Epithelial cell of prostate (primary cell): ENCODE results near the gene CCNYL1.
"Not testable (repeated sequence)": the region's sequence is repeated elsewhere in the genome, so short reads cannot be mapped to it uniquely, and the experiment has no call there.

ENCODE experiments used
- DNase-seq: peaks from one replicate; pipeline ENCODE4 v3.0.0-alpha.2; 2011; ENCODE audit warnings: low read depth, low spot score
- H3K27ac ChIP-seq: fragments of 450-650 bp; 2 replicates; pipeline ENCODE4 v1.5.1; 2017; ENCODE audit warnings: mild to moderate bottlenecking

Gene CCNYL1

GRCh38 chr2:207710814-207711740, at the start of gene CCNYL1:
TSS of gene CCNYL1 (plus strand) at chr2:207711640. CDS start at chr2:207711897, 257 bp downstream.
- peak within 1 kb of the TSS; percentile 96 for H3K27ac ChIP-seq
- peak; percentile 98 for DNase-seq

GRCh38 chr2:207662203-207662602, 49.2 kb upstream of the CCNYL1 start:
- no peak overlapping the region for H3K27ac ChIP-seq
- DNase-seq = no peak

- no peak overlapping the region for H3K27ac ChIP-seq
- DNase-seq = no peak
Measured at GRCh38 chr2:207663870-207664545, 47.4 kb upstream of the CCNYL1 start.

- no peak for DNase-seq
- H3K27ac ChIP-seq = no peak overlapping the region
Measured at GRCh38 chr2:207670887-207671286, 40.6 kb upstream of the CCNYL1 start.

GRCh38 chr2:207673431-207673830, 38.0 kb upstream of the CCNYL1 start:
- H3K27ac ChIP-seq = no peak overlapping the region
- DNase-seq = no peak

- no peak for DNase-seq
Measured at GRCh38 chr2:207674266-207674774, 37.1 kb upstream of the CCNYL1 start.

GRCh38 chr2:207674826-207675225, 36.6 kb upstream of the CCNYL1 start:
- no peak for DNase-seq
- H3K27ac ChIP-seq = no peak overlapping the region

More at GRCh38 chr2:207674266-207674774, 37.1 kb upstream of the CCNYL1 start:
- no peak overlapping the region for H3K27ac ChIP-seq

GRCh38 chr2:207676827-207677354, 34.5 kb upstream of the CCNYL1 start:
- no peak for DNase-seq
- H3K27ac ChIP-seq = no peak overlapping the region

- no peak for DNase-seq
- no peak overlapping the region for H3K27ac ChIP-seq
Measured at GRCh38 chr2:207681431-207681830, 30.0 kb upstream of the CCNYL1 start.

- no peak for DNase-seq
- no peak overlapping the region for H3K27ac ChIP-seq
Measured at GRCh38 chr2:207682557-207682956, 28.9 kb upstream of the CCNYL1 start.

GRCh38 chr2:207683438-207683837, 28.0 kb upstream of the CCNYL1 start:
- peak overlapping the region; percentile 26 for H3K27ac ChIP-seq
- no peak for DNase-seq

GRCh38 chr2:207683879-207684627, 27.4 kb upstream of the CCNYL1 start:
- H3K27ac ChIP-seq = peak overlapping the region; percentile 26
- peak; percentile 45 for DNase-seq

GRCh38 chr2:207686812-207687211, 24.6 kb upstream of the CCNYL1 start:
- DNase-seq = no peak
- H3K27ac ChIP-seq = no peak overlapping the region

- no peak for DNase-seq
- no peak overlapping the region for H3K27ac ChIP-seq
Measured at GRCh38 chr2:207688597-207688996, 22.8 kb upstream of the CCNYL1 start.

- not testable (repeated sequence) for DNase-seq, H3K27ac ChIP-seq
Measured at GRCh38 chr2:207690845-207691461, 20.5 kb upstream of the CCNYL1 start.

GRCh38 chr2:207692206-207693065, 19.0 kb upstream of the CCNYL1 start:
- H3K27ac ChIP-seq = no peak overlapping the region
- DNase-seq = no peak

GRCh38 chr2:207693641-207694249, 17.7 kb upstream of the CCNYL1 start:
- no peak for DNase-seq
- no peak overlapping the region for H3K27ac ChIP-seq

GRCh38 chr2:207694811-207695281, 16.6 kb upstream of the CCNYL1 start:
- H3K27ac ChIP-seq = no peak overlapping the region
- no peak for DNase-seq
